Stomach (tissue), 9 donors: ENCODE results near the gene RGPD3. TPM values are rescaled to one million over a fixed set of nuclear protein-coding genes. Genes with fewer than 3 reads are reported as not detected.

Source experiments
- DNase-seq, 2 donors: peaks; one replicate each; pipeline versions ENCODE4 v3.0.0 to v3.0.0-alpha.2; 2013 to 2019
- H3K27ac ChIP-seq, 5 donors: fragments of 200-600 bp in 4 of 5; sonication (generic) in 4 of 5; one replicate each; pipeline ENCODE4 v1.5.1; 2013 to 2019; ENCODE audit warnings: mild to moderate bottlenecking in 1 of 5, moderate library complexity in 1 of 5
- H3K27me3 ChIP-seq, 3 donors: fragments of 200-600 bp; sonication (generic); one replicate each; pipeline ENCODE4 v1.5.1; 2017 to 2019; ENCODE audit warnings: mixed run types in 1 of 3
- H3K36me3 ChIP-seq, 4 donors: fragments of 200-600 bp; sonication (generic); 1 replicate in 3 of 4; 2 replicates in 1 of 4; pipeline ENCODE4 v1.5.1; 2016 to 2019
- H3K4me1 ChIP-seq, 4 donors: fragments of 200-600 bp; sonication (generic); one replicate each; pipeline ENCODE4 v1.5.1; 2016 to 2019
- H3K4me3 ChIP-seq, 4 donors: fragments of 200-600 bp; sonication (generic) in 3 of 4; one replicate each; pipeline ENCODE4 v1.5.1; 2016 to 2019; ENCODE audit warnings: mild to moderate bottlenecking in 1 of 4
- H3K9me3 ChIP-seq, 4 donors: fragments of 200-600 bp; sonication (generic); one replicate each; pipeline ENCODE4 v1.5.1; 2016 to 2019
- CTCF ChIP-seq, 7 experiments: fragments of 450-650 bp in 4 of 7; fragments of 200-600 bp in 3 of 7; sonication (generic) in 3 of 7; IDR thresholded peaks; one replicate each; pipeline ENCODE4 v1.5.1; 2016 to 2019; ENCODE audit warnings: antibody characterized with exemption in 7 of 7, control low read depth in 2 of 7, mild to moderate bottlenecking in 1 of 7
- EP300 ChIP-seq: sonication (generic); formaldehyde crosslinking; IDR thresholded peaks from one replicate; pipeline ENCODE4 v1.6.1; 2017; ENCODE audit warnings: antibody characterized with exemption
- POLR2A ChIP-seq, 4 donors: fragments of 450-650 bp; IDR thresholded peaks; one replicate each; pipeline ENCODE4 v1.6.1; 2016; ENCODE audit warnings: antibody characterized with exemption in 4 of 4, control low read depth in 2 of 4, mild to moderate bottlenecking in 1 of 4, moderate library complexity in 1 of 4
- POLR2AphosphoS5 ChIP-seq, 3 donors: sonication (generic); formaldehyde crosslinking; IDR thresholded peaks; one replicate each; pipeline ENCODE4 v1.6.1; 2016; ENCODE audit warnings: antibody characterized with exemption in 3 of 3
- WGBS, 5 donors: extraction: QIAGEN DNeasy Blood & Tissue Kit in 3 of 5; methylation state at CpG; one replicate each; pipeline versions ENCODE4 v1.1.5 to v1.1.7; 2013 to 2018; 5-methylcytosine and 5-hydroxymethylcytosine counted together
- intact Hi-C: fragments of 100-400 bp; cut with DNase I; formaldehyde crosslinking; loops from one replicate; pipeline ENCODE4 v1.15.1; 2023; ENCODE audit warnings: low total_unique reads
- polyA plus RNA-seq, 3 donors: library from polyadenylated mRNA; stranded (reverse); fragments of 200-250 nt; gene quantifications; one replicate each; pipeline ENCODE4 v1.2.3, GENCODE V29; 2013
- total RNA-seq, 5 donors: library from RNA; depleted of rRNA; stranded (reverse); fragments of >200 nt; gene quantifications; one replicate each; pipeline versions ENCODE4 v1.1.0 to v1.2.3, GENCODE V29; 2014 to 2016
- donor health status: healthy with polysubstance abuse.
- donor health status: Bipolar disorder and iron deficiency.
- donor health status: healthy.

Gene RGPD3
- total and polyA plus RNA-seq, 8 donors = 0.06 to 4.1 (median 0.31) TPM; not detected in 4

- TF ChIP-seq EP300 = no peak
- TF ChIP-seq POLR2A (IDR thresholded peaks at IDR 0.05) = no peak
- TF ChIP-seq CTCF (IDR thresholded peaks at IDR 0.05) = no peak
- no peak for TF ChIP-seq POLR2AphosphoS5 (IDR thresholded peaks at IDR 0.05)
- no peak overlapping the region for H3K27ac ChIP-seq
- WGBS, 5 donors = 82 to 93% (median 86%) methylated on average over 5 of the region's 5 CpGs
Measured at GRCh38 chr2:106353676-106354075, 114.5 kb downstream of the RGPD3 start.

GRCh38 chr2:106350980-106351379 is 117.2 kb downstream of the RGPD3 start:
- intact Hi-C loops = no loop called here
- DNase-seq = no peak
- no peaks in the 10 kb centered on the region for H3K36me3 ChIP-seq
- 81 to 89% (median 83%) methylated on average over 2 of the region's 2 CpGs for WGBS, 5 donors
- no peak for TF ChIP-seq POLR2AphosphoS5 (IDR thresholded peaks at IDR 0.05)
- TF ChIP-seq EP300 = no peak
- TF ChIP-seq POLR2A (IDR thresholded peaks at IDR 0.05) = no peak
- no peak for TF ChIP-seq CTCF (IDR thresholded peaks at IDR 0.05)
- H3K4me1 ChIP-seq = peaks cover 0 to 3% (median 0%) of the 10 kb centered on the region in 4 donors
- H3K27ac ChIP-seq = no peak overlapping the region
- no peaks in the 10 kb centered on the region for H3K27me3 ChIP-seq
- no peak overlapping the region for H3K4me3 ChIP-seq
- no peaks in the 10 kb centered on the region for H3K9me3 ChIP-seq

More at GRCh38 chr2:106353676-106354075, 114.5 kb downstream of the RGPD3 start:
- Histone ChIP-seq H3K9me3 (no peaks in the 10 kb centered on the region), H3K27me3 (no peaks in the 10 kb centered on the region), H3K4me3 (no peak overlapping the region), H3K36me3 (no peaks in the 10 kb centered on the region), H3K4me1 (peaks cover 0 to 12% (median 6%) of the 10 kb centered on the region in 4 donors)
- DNase-seq = no peak
- intact Hi-C loops = no loop called here

- intact Hi-C loops = no loop called here
- Histone ChIP-seq H3K4me1 (no peaks in the 10 kb centered on the region), H3K4me3 (no peak overlapping the region), H3K27me3 (no peaks in the 10 kb centered on the region), H3K27ac (no peak overlapping the region), H3K9me3 (peaks cover 0 to 3% (median 0%) of the 10 kb centered on the region in 4 donors), H3K36me3 (no peaks in the 10 kb centered on the region)
- TF ChIP-seq EP300 (no peak), POLR2A (IDR thresholded peaks at IDR 0.05) (no peak), POLR2AphosphoS5 (IDR thresholded peaks at IDR 0.05) (no peak), CTCF (IDR thresholded peaks at IDR 0.05) (no peak)
- DNase-seq = no peak
- WGBS, 5 donors = 89 to 95% (median 90%) methylated on average over 12 of the region's 12 CpGs
Measured at GRCh38 chr2:106344302-106344701, 123.9 kb downstream of the RGPD3 start.

- 89 to 98% (median 96%) methylated on average over 13 to 16 of the region's 16 CpGs for WGBS, 5 donors
- Histone ChIP-seq H3K9me3 (peaks cover 0 to 3% (median 0%) of the 10 kb centered on the region in 4 donors), H3K36me3 (no peaks in the 10 kb centered on the region), H3K4me3 (no peak overlapping the region), H3K27ac (no peak overlapping the region), H3K4me1 (no peaks in the 10 kb centered on the region), H3K27me3 (no peaks in the 10 kb centered on the region)
- DNase-seq = no peak
- TF ChIP-seq CTCF (IDR thresholded peaks at IDR 0.05) = no peak
- no peak for TF ChIP-seq POLR2AphosphoS5 (IDR thresholded peaks at IDR 0.05)
- TF ChIP-seq EP300 = no peak
- no peak for TF ChIP-seq POLR2A (IDR thresholded peaks at IDR 0.05)
- intact Hi-C loops = no loop called here
Measured at GRCh38 chr2:106343274-106343673, 124.9 kb downstream of the RGPD3 start.
